Effector CD8-positive, alpha-beta T cell (primary cell): ENCODE data around the gene RABGAP1L.

Source experiments
- DNase-seq: peaks from one replicate; lab custom pipeline; 2025; lab: John Stamatoyannopoulos, UW

Gene RABGAP1L

GRCh38 chr1:174922121-174922520 lies 762.8 kb downstream of the RABGAP1L start:
- no peak for DNase-seq

- no peak for DNase-seq
Measured at GRCh38 chr1:174923820-174924219, 764.5 kb downstream of the RABGAP1L start.

GRCh38 chr1:174928541-174928940 lies 769.2 kb downstream of the RABGAP1L start:
- DNase-seq, result no peak

GRCh38 chr1:174931214-174931613 lies 771.9 kb downstream of the RABGAP1L start:
- DNase-seq, result no peak

- no peak for DNase-seq
Measured at GRCh38 chr1:174932587-174932986, 773.3 kb downstream of the RABGAP1L start.

- no peak for DNase-seq
Measured at GRCh38 chr1:174935961-174936727, 776.8 kb downstream of the RABGAP1L start.

GRCh38 chr1:174938281-174939007 lies 779.1 kb downstream of the RABGAP1L start:
- no peak for DNase-seq

- no peak for DNase-seq
Measured at GRCh38 chr1:174939775-174940545, 780.6 kb downstream of the RABGAP1L start.

GRCh38 chr1:174940646-174941175 lies 781.4 kb downstream of the RABGAP1L start:
- DNase-seq, result no peak

GRCh38 chr1:174942547-174943255 lies 783.4 kb downstream of the RABGAP1L start:
- no peak for DNase-seq

GRCh38 chr1:174946031-174946430 lies 786.7 kb downstream of the RABGAP1L start:
- DNase-seq, result no peak

- no peak for DNase-seq
Measured at GRCh38 chr1:174949061-174949460, 789.7 kb downstream of the RABGAP1L start.

GRCh38 chr1:174949645-174950044 lies 790.3 kb downstream of the RABGAP1L start:
- no peak for DNase-seq

- DNase-seq, result no peak
Measured at GRCh38 chr1:174953285-174954072, 794.2 kb downstream of the RABGAP1L start.

- no peak for DNase-seq
Measured at GRCh38 chr1:174954073-174954460, 794.7 kb downstream of the RABGAP1L start.

GRCh38 chr1:174954671-174955669 lies 795.6 kb downstream of the RABGAP1L start:
- no peak for DNase-seq

- DNase-seq, result no peak
Measured at GRCh38 chr1:174956086-174956485, 796.8 kb downstream of the RABGAP1L start.

- DNase-seq, result no peak
Measured at GRCh38 chr1:174956976-174957375, 797.7 kb downstream of the RABGAP1L start.

- DNase-seq, result no peak
Measured at GRCh38 chr1:174957829-174958228, 798.5 kb downstream of the RABGAP1L start.

- DNase-seq, result no peak
Measured at GRCh38 chr1:174958396-174958795, 799.1 kb downstream of the RABGAP1L start.
